ENCODE results near the gene ARHGAP18.

DNA sequence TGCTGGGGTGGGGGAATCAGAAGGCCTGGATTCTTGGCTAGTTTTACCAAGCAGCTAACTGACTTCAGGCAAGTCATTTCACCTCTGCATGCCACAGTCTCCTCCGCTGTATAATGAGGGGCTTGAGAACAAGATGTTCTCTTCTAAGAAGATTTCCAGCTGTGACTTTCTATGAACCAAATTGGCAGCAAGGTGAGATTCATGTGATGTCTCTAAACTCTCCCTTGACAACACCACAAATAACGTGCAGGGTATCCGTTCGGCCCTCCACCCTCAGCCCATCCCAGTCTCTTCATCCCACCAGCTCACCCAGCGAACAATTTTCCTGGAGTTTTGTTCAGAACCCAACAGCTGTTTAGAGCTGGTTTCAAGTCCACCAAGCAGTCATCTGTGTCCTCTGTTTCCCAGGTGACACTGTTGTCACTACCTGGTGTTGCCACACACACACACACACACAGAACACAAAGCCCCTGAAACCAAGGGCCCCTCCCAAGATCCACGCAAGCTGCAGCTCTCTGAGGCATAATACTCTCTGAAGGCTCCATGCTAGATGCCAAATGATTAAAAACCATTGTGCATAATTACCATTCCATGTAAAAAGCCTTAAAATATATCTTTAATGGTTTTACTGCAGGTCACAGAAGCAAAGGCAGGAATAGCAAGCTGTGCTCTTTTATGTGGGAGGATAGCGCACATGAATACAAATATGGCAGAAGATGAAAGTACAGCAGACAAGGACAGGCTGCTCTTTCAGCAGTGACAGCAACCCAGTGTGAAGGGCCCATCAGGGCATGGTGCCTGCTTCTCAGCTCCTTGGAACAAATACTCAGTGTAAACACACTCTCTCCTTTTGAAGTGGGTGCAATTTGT lies 48.2 kb downstream of the ARHGAP18 start:
- TF ChIP-seq POLR2A (IDR thresholded peaks at IDR 0.05; ENCODE audit: low read length) = no peak
- no peak for TF ChIP-seq GATA1 (IDR thresholded peaks at IDR 0.05; ENCODE audit: low read depth, low read length)
